Ishikawa (cell line): Measurements from ENCODE around the gene PTPN7.

Experiments
- CEBPB ChIP-seq: IDR thresholded peaks from 2 replicates; pipeline ENCODE4 v1.6.1; 2012
- CREB1 ChIP-seq: IDR thresholded peaks from 2 replicates; pipeline ENCODE4 v1.6.1; 2012; ENCODE audit warnings: low read depth
- EGR1 ChIP-seq: IDR thresholded peaks from 2 replicates; pipeline ENCODE4 v1.6.1; 2012
- EP300 ChIP-seq: IDR thresholded peaks from 2 replicates; pipeline ENCODE4 v1.6.1; 2012; ENCODE audit warnings: borderline replicate concordance
- FOXM1 ChIP-seq: IDR thresholded peaks from 2 replicates; pipeline ENCODE4 v1.6.1; 2012; ENCODE audit warnings: low read depth, borderline replicate concordance
- MAX ChIP-seq: IDR thresholded peaks from 2 replicates; pipeline ENCODE4 v1.6.1; 2012
- NFIC ChIP-seq: IDR thresholded peaks from 2 replicates; pipeline ENCODE4 v1.6.1; 2012
- RAD21 ChIP-seq: IDR thresholded peaks from 2 replicates; pipeline ENCODE4 v1.6.1; 2012; ENCODE audit warnings: low read depth
- REST ChIP-seq: IDR thresholded peaks from 2 replicates; pipeline ENCODE4 v1.6.1; 2012; ENCODE audit warnings: low read depth, mild to moderate bottlenecking
- TAF1 ChIP-seq: IDR thresholded peaks from 2 replicates; pipeline ENCODE4 v1.6.1; 2012; ENCODE audit warnings: low read depth, mild to moderate bottlenecking
- TCF12 ChIP-seq: IDR thresholded peaks from 2 replicates; pipeline ENCODE4 v1.6.1; 2012; ENCODE audit warnings: low read depth
- TEAD4 ChIP-seq: IDR thresholded peaks from 2 replicates; pipeline ENCODE4 v1.6.1; 2012
- USF1 ChIP-seq: IDR thresholded peaks from 2 replicates; pipeline ENCODE4 v1.6.1; 2012
- YY1 ChIP-seq: IDR thresholded peaks from 2 replicates; pipeline ENCODE4 v1.6.1; 2012; ENCODE audit warnings: low read depth
- ZBTB7A ChIP-seq: IDR thresholded peaks from 2 replicates; pipeline ENCODE4 v1.6.1; 2012; ENCODE audit warnings: low read depth

PTPN7 gene

GRCh38 chr1:202160377-202160940, at the start of gene PTPN7:
TSS of gene PTPN7 (minus strand) at chr1:202160602. CDS start at chr1:202159402, 1,200 bp downstream.
- TF ChIP-seq REST, result no peak
- peak; percentile 68 for TF ChIP-seq EGR1
- no peak for TF ChIP-seq FOXM1

- TF ChIP-seq CEBPB (no peak), TAF1 (no peak), EP300 (no peak), ZBTB7A (no peak), TCF12 (no peak), NFIC (no peak), REST (no peak), CREB1 (no peak), MAX (no peak), EGR1 (no peak), YY1 (no peak), RAD21 (no peak), USF1 (no peak), TEAD4 (no peak), FOXM1 (no peak)
These were observed 48.0 kb upstream of the PTPN7 start for GRCh38 chr1:202208351-202208857.

GRCh38 chr1:202207292-202207691, 46.9 kb upstream of the PTPN7 start:
- TF ChIP-seq ZBTB7A (no peak), MAX (no peak), TAF1 (no peak), REST (no peak), CEBPB (no peak), FOXM1 (no peak), USF1 (no peak), TEAD4 (no peak), EGR1 (no peak), EP300 (no peak)

GRCh38 chr1:202205523-202206190, 45.3 kb upstream of the PTPN7 start:
- no peak for TF ChIP-seq USF1
- TF ChIP-seq ZBTB7A, result no peak
- TF ChIP-seq TAF1, result no peak
- no peak for TF ChIP-seq TEAD4
- no peak for TF ChIP-seq CREB1
- no peak for TF ChIP-seq FOXM1
- no peak for TF ChIP-seq NFIC
- no peak for TF ChIP-seq MAX
- TF ChIP-seq YY1, result no peak
- TF ChIP-seq EGR1, result no peak
- no peak for TF ChIP-seq EP300
- no peak for TF ChIP-seq TCF12
- no peak for TF ChIP-seq REST
- TF ChIP-seq CEBPB, result no peak
- TF ChIP-seq RAD21, result no peak
